GM19193 (cell line): ENCODE results near the gene PLB1.

ENCODE experiments used
- POLR2A ChIP-seq: IDR thresholded peaks from 4 replicates; pipeline ENCODE4 v1.6.1; 2011; ENCODE audit not compliant: insufficient read depth, insufficient read length; ENCODE audit errors: extremely low read depth

PLB1 gene

DNA sequence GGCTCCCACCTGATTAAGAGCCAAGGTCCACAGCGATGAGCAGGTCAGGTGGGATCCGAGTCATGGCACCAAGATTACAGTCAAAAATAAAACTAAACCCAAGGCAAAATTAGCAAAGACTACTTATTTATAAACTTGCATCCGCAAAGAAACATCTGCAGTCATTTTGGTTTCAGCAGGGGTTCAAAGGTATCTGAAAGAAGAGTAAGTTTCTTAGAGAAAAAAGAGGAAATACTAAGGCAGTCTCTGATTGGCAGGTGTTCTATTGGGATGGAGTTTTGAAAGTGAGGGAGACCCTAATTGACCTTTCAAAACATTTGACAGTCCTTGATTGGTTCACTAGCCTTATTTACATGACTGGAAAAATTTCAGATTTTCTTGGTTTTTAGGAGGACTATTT, 11.0 kb upstream of the PLB1 start:
- TF ChIP-seq POLR2A: no peak

DNA sequence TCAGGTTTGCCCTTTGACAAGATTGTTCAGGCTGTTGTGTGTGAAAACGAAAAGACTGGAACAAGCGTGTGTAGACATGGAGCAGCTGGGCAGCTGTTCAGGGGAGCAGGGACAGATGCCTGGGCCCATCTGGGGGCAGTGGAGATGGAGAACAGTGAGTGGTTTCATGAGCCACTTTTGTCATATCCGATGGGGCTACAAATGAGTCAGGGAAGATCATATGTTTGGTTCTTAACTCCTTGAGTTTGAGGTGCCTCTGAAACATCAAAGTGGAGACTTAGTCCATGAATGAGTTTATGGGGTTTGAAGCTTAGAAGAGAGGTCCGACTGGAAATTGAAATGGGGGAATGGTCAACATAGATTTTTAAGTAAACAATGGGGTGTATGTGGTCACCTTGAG, 9.3 kb upstream of the PLB1 start:
- TF ChIP-seq POLR2A: no peak

DNA sequence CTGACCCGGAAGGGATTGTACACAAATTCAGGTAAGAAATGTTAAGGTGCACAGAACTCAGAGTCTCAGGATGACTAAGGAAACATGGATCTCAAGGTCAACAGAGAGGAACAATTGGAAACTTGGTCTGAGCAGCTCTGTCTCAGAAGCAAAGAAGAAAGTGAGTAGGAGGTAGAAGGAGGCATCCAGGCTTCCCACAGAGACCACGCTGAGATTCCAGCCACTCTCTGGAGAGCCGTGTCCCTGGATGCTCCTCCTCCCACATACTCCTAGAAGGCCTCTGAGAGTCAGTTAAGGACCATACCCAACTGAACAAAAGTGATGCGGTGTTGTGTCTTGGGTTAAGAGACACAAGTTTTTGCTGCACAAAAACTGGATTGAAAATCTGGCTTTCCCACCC, 8.6 kb upstream of the PLB1 start:
- TF ChIP-seq POLR2A: no peak

DNA sequence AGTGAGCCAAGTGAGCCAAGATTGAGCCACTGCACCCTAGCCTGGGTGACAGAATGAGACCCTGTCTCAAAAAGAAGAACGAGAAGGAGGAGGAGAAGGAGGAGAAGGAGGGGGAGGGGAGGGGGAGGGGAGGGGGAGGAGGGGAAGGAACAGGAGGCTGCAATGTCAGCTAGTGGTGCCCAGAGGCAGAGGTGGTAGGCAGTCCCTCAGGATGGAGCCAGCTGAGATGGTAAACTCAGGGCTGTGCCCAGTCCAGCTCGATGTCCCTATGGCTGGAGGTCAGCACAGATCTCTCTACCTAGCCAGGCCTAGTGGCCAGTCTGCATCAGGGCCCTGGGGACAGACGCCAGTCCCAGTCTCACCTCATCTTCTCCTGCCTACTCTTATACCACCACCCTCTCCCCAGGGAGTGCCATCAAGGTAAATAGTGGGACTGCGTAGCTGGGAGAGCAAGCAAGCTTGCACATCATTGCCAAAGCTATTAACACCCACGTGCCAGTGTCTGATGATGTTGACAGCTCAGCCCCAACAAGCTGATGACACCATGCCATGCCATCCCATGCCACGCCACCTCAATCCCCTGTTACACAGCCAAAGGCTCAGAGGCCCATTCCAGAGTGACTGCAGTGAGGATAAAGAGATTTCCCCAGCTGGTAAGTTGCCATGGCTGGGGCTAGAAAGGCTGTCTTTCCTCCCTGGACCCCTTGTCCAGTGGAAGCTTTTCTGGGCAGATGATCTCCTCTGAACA, 7.6 kb upstream of the PLB1 start:
- no peak for TF ChIP-seq POLR2A

DNA sequence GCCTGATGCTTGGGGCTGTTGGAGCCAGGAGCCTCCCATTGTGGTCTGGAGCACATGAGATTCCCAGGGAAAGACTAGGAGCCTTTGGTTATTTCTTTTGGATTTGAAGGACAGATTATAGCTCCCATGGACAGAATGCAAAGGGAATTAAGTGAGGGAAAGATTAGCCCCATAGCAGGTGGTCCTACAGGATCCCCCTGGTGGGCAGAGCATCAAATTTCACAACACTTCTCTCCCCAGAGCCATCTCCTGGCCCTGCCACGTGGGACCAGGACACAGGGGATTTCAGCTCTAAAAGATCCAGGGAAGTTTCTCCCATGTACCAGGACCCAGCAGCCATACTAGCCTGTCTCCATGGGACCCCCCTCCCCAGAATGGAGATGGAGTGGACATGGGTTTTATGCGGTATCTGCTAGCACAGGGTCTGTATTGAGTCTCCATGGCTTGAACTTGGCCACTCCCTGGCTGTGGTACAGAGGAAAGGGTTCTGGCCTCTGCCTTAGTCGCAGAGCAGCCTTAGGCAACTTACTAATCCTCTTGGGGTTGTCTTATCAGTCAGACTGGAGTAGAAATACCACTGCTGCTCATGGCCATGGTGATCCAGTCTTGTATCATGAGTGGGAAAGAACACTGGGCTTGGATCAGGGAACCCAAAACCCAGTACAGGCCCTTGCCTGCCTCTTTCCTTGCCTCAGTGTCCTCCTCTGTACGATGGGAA, 6.8 kb upstream of the PLB1 start:
- TF ChIP-seq POLR2A: no peak

DNA sequence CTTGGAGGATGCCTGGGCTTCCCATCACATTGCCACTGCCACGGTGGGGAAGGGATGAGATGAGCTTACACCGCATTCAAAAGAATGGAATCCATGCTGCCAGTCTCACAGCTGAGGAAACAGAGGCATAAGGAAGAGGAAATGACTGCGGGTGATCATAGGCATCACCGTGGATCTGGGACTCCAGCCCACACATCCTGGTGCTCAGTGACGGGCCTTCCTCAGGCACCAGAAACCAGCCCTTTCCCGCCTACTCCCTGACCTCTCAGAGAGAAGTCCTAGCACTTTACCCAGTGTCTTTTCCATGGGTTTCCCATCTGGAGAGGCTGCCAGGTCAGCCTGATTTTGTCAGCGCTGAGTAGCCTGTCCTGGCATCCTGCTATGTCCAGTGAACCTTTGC, 5.3 kb upstream of the PLB1 start:
- no peak for TF ChIP-seq POLR2A

DNA sequence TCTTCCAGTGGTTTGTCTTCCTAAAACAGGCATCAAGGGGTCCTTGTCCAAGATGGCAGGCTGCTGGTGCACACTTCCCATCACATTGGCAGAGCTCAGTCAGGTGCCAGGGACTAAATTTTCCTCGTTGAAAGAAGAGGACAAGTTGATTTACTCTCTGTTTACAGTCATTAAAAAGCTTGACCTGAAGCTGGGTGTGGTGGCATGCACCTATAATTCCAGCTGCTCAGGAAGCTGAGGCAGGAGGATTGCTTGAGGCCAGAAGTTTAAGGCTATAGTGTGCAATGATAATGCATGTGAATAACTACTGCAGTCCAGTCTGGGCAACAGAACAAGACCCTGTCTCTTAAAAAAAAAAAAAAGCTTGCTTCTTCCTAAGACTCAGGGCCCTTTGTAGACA, 3.6 kb upstream of the PLB1 start:
- no peak for TF ChIP-seq POLR2A

DNA sequence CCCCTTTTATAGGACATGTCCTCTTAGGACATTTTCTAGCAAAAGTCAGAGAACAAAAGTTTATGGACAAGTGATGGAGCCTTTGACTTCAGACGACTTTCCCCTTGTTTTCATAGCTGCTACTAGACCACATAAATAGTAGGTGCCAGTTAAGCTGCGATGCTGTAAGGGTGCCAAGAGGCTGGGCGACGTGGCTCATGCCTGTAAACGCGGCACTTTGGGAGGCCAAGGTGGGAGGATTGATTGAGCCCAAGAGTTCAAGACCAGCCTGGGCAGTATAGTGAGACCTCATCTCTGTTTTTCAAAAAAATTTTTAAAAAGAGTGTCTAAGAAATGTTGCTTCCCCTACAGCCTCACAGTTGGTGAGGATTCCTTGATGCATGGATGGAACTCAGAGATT, 2.2 kb upstream of the PLB1 start:
- TF ChIP-seq POLR2A: no peak

DNA sequence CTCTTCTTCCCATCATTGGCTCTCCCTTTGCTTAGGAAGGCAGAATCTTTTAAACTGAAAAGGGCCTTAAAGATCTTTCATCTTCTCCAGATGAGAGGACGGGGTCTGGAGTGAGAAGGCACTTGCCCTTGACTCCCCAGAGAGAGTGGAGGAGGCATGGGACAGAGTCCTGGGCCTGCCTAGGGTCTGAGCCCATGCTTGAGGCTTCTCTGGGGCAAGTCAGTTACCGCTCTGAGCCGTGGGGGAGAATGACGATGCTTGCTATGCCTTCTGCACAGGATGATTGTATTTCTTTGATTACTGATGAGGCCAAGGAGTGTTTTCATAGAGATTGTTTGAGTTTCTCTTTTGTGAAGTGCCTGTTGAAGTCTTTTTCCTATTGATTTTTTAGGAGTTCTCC, 921 bp downstream of the PLB1 start:
- no peak for TF ChIP-seq POLR2A

DNA sequence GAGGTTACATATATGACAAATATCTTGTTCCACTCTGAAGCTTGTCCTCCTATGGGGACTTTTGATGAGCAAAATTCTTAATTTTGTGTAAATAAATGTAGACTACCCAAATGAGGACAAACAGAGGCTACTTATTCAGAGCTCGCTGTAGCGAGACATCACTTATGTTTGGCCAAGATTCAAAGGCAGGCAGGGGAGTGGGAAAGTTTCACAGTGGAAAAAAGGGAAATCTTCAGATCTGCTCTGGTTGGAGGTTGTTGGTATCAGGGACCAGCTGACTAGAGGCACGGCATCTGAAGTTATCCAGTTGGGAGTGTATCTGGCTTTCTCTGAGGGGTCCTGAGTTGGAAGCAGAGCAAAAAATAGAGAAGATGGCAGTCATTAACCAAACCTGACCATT, 1.3 kb downstream of the PLB1 start:
- no peak for TF ChIP-seq POLR2A

DNA sequence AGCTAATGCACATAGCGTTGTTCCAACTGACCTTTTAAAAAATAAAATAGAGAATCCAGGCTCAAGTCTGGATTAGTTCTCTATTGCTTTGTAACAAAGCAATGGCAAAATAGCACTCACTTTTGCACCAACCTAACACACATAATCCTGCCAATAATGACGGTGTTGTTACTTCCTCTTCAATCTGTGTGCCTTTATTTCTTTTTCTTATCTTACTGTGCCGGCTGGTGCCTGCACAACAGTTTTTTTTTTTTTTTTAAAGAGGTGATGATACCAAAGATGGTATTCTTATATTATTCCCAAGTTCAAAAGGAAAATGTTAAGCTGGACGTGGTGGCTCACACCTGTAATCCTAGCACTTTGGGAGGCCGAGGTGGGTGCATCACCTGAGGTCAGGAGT, 3.4 kb downstream of the PLB1 start:
- TF ChIP-seq POLR2A: no peak

DNA sequence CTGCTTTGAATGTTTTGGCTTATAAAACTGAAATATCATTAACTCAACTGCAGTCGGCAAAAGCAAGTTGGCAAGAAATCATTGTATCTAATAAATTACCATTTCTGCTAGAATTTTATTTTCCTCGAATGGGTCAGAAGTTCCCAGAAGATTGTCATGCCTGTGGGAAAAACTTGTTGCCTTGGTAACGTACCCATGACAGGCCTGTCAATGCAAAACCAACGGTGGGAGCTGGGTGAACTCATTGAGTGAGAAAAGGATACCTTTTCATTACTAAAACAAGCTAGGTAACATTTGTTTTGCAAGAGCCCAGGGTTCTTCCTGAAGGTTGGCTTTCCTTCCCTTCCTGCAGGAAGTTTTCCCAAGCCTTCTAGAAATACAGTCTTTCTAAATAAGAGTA, 9.5 kb downstream of the PLB1 start:
- TF ChIP-seq POLR2A: no peak

DNA sequence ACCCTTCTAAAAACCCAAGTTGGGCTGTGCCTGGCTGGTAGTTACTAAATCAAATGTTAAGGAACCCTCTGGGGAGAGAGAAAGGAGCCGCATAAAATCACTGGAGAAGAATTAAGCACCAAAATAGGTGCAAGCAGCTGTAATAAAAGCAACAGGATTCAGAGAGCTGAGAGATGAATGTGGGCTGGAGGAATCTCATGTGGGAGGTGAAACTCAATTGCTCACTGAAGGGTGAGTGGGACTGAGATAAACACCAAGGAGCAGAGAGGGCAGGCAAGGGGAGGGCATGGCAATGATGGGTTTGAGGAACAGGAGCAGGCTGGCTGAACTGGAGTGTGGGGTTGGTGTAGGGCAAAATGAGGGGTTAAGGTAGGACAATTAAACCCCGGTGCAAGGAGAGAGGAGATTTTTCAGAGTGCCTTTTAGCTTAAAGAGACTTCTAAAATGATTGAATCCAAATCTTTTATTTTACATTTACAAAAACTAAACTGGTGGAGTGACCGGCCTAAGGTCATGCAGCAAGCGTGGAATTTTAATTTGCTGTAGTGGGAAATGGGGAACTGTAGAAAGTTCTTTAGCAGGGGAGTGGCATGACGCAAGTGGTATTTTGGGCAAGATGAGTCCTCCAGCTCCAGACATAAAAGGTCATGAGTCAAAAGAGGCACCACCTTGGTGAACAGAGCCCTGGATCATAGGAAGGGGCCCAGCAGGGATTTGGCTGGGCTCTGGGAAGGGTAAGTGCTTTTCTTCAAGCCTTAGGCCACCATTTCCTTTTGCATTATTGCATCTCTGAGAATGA, 10.5 kb downstream of the PLB1 start:
- no peak for TF ChIP-seq POLR2A

DNA sequence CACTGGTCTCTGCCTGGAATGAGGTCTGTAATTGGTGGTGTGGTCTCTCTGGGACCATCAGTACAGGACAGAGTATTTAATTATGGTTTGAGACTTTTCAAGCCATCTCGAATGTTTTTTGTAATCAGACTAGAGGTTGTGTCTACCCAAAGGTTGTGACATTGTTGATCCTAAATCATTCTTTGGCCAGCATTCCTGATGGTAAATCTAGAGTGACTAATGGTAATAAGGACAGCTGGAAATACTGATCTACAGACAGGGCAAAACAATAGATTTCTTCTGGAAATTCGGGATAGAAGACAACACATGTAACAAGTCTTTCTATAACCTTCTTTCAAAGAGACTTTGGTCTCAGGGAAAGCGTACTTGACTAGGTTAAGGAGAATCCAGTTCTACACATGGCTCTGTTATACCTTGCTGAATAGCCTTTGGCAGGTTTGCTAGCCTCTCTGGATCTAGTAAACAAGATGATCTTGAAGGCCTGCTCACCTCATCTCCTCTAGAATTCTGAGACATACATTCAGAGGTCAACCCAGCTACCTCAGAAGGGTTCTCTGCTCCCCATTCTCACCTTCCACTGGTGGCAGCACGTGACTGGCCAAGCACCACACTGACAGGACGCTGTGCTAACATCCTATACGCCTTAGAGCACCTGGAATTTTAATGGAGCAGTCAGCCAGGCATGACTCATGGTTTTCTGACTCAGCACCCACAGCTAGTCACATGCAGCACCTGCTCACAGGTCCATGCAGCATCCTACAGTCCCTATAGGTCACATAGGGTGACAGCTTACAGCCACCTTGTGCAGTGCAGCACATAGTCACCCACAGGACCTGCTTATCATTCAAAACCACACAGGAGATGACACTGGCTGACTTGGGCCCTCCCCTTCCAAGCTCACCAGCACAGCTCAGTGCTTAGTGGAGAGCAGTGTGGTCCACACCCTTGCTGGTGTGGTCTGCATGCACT, 12.2 kb downstream of the PLB1 start:
- no peak for TF ChIP-seq POLR2A

DNA sequence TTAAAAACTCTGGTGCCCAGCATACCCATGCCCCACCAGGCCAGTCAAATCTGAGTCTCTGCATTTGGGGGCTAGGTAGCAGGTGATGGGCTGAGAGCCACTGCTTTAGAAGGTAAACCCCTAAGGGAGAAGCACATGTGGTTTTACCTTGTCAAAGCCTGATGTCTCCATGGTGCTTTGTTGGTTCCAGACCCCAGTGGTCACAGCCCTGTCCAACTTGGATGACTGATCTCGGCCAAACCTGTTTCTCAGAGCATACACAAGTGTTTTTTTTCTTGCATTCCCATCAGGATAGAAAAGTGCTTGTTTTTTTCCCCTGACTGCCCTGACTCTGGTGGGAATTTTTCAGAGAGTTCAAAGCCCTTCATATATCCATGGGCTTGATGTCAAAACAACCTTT, 13.5 kb downstream of the PLB1 start:
- TF ChIP-seq POLR2A: no peak

DNA sequence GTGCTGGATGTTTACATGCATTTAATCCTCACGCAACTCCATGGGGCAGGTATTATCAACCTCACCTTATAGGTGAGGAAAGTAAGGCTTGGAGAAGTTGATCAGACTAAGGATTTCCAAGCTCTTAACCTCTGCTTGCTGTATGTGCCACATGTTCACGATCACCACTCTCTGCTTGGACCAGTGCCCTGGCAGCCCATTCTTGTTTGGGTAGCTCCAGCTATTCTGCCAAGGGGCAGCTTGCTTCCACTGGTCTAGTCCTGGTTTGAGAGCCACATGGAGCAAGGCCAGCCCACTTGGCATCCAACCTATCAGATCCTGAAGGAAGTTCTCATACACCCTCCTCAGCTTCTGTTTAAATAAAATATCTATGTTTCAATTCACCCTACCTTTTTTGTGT, 14.3 kb downstream of the PLB1 start:
- TF ChIP-seq POLR2A: no peak
